ENCODE measurements around the gene OSR1.
"Not testable (repeated sequence)": the region's sequence is repeated elsewhere in the genome, so short reads cannot be mapped to it uniquely, and the experiment has no call there.

Gene OSR1

GRCh38 chr2:19330436-19330835, 28.0 kb downstream of the OSR1 start:
- no peak for DNase-seq

- DNase-seq = no peak
Observed at GRCh38 chr2:19329445-19329844, 29.0 kb downstream of the OSR1 start.

GRCh38 chr2:19327496-19327895, 30.9 kb downstream of the OSR1 start:
- DNase-seq = no peak

- DNase-seq = no peak
Observed at GRCh38 chr2:19321946-19322345, 36.5 kb downstream of the OSR1 start.

- no peak for DNase-seq
Observed at GRCh38 chr2:19320813-19321212, 37.6 kb downstream of the OSR1 start.

- no peak for DNase-seq
Observed at GRCh38 chr2:19319698-19320097, 38.7 kb downstream of the OSR1 start.

GRCh38 chr2:19319064-19319463, 39.4 kb downstream of the OSR1 start:
- DNase-seq = no peak

GRCh38 chr2:19313553-19313952, 44.9 kb downstream of the OSR1 start:
- DNase-seq = no peak

GRCh38 chr2:19312949-19313348, 45.5 kb downstream of the OSR1 start:
- no peak for DNase-seq

- not testable (repeated sequence) for DNase-seq
Observed at GRCh38 chr2:19306065-19306464, 52.4 kb downstream of the OSR1 start.

- not testable (repeated sequence) for DNase-seq
Observed at GRCh38 chr2:19305400-19306055, 52.9 kb downstream of the OSR1 start.

- DNase-seq = no peak
Observed at GRCh38 chr2:19301706-19302105, 56.7 kb downstream of the OSR1 start.

Measured in CD4-positive, alpha-beta T cell treated with Interleukin-12 subunit alpha and Interleukin-12 subunit beta, for 1 hour (primary cell).